ENCODE data around the gene AFG1L. TPM values are rescaled to one million over a fixed set of nuclear protein-coding genes. Genes with fewer than 3 reads are reported as not detected.

AFG1L gene
- total RNA-seq, 1 experiment from 2014 or later: 4.9 TPM

DNA sequence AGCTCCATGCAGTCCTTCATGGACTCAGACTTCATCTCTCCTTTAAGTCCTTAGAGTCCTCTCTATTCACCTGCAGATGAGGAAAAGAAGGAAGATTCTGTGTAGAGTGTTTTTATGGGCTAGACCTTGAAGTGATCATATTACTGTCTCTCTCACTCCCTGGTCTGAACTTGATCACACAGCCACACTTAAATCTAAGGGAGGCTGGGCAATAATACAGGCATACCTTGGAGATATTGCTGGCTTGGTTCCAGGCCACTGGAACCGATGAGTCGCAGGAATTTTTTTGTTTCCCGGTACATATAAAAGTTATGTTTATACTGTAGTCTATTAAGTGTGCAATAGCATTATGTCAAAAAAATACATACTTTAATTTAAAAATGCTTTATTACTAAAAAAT is 206.7 kb downstream of the AFG1L start:
- Histone ChIP-seq H3K9me2 (ENCODE audit: insufficient read depth) (no peaks in the 10 kb centered on the region), H4K20me1 (ENCODE audit: insufficient read depth) (no peaks in the 10 kb centered on the region), H3K9me3 (ENCODE audit: control insufficient read depth in 1 of 2, insufficient read depth in 1 of 2, low read depth in 1 of 2, low read length in 2 of 2) (no peaks in the 10 kb centered on the region), H3K9ac (ENCODE audit: low read length) (no peak overlapping the region), H3K79me2 (ENCODE audit: insufficient read depth, low read length) (no peaks in the 10 kb centered on the region), H3K36me3 (ENCODE audit: control insufficient read depth in 1 of 2, insufficient read depth in 2 of 2, low read length in 2 of 2) (no peaks in the 10 kb centered on the region), H3K4me3 (replicated peaks in 1 of 2; ENCODE audit: low read depth in 1 of 2, low read length in 2 of 2) (no peak overlapping the region), H3K27me3 (ENCODE audit: insufficient read depth, low read length) (no peaks in the 10 kb centered on the region), H3K4me1 (ENCODE audit: control insufficient read depth in 1 of 2, insufficient read depth in 2 of 2, low read length in 2 of 2) (peaks cover 2 to 9% of the 10 kb centered on the region in 2 experiments; a peak in 3 of 4 replicates), H2AFZ (ENCODE audit: low read depth, low read length, poor library complexity, severe bottlenecking) (no peak overlapping the region), H3K27ac (ENCODE audit: low read depth, low read length) (no peak overlapping the region), H3K4me2 (ENCODE audit: low read length) (peak overlapping the region; percentile 14; the same call in 1 of the 2 replicates)
- TF ChIP-seq JUND (IDR thresholded peaks at IDR 0.05): peak; percentile 31; the same call in 1 of the 2 replicates
- TF ChIP-seq, protein P1, sequence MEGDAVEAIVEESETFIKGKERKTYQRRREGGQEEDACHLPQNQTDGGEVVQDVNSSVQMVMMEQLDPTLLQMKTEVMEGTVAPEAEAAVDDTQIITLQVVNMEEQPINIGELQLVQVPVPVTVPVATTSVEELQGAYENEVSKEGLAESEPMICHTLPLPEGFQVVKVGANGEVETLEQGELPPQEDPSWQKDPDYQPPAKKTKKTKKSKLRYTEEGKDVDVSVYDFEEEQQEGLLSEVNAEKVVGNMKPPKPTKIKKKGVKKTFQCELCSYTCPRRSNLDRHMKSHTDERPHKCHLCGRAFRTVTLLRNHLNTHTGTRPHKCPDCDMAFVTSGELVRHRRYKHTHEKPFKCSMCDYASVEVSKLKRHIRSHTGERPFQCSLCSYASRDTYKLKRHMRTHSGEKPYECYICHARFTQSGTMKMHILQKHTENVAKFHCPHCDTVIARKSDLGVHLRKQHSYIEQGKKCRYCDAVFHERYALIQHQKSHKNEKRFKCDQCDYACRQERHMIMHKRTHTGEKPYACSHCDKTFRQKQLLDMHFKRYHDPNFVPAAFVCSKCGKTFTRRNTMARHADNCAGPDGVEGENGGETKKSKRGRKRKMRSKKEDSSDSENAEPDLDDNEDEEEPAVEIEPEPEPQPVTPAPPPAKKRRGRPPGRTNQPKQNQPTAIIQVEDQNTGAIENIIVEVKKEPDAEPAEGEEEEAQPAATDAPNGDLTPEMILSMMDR (IDR thresholded peaks at IDR 0.05 in 2 of 3, conservative IDR thresholded peaks at IDR 0.05 in 1 of 3; ENCODE audit: borderline replicate concordance in 1 of 3, insufficient read depth in 1 of 3, low read depth in 2 of 3, low read length in 2 of 3): no peak
- TF ChIP-seq EZH2 (IDR thresholded peaks at IDR 0.05): no peak
- TF ChIP-seq REST (IDR thresholded peaks at IDR 0.05; ENCODE audit: low read depth): no peak
- no peak for TF ChIP-seq ZNF274 (IDR thresholded peaks at IDR 0.05; ENCODE audit: low read depth, low read length)
- no peak for TF ChIP-seq POLR2AphosphoS5 (IDR thresholded peaks at IDR 0.05; ENCODE audit: low read depth, low read length)
- TF ChIP-seq TCF7L2 (IDR thresholded peaks at IDR 0.05; ENCODE audit: borderline replicate concordance, extremely low read depth, insufficient read depth, insufficient read length): no peak
- TF ChIP-seq SP1 (IDR thresholded peaks at IDR 0.05; ENCODE audit: low read depth): no peak
- DNase-seq (ENCODE audit: low read depth, low spot score) (no peak), ATAC-seq (peak; percentile 56; the same call in 1 of the 2 replicates)
- CTCF ChIA-PET: no interaction called here
- RAD21 ChIA-PET (ENCODE audit: low non-redundant PET in 1 of 2, low total read pairs in 2 of 2, uncharacterized antibody in 2 of 2, unreplicated experiment in 2 of 2): no interaction called here
- intact Hi-C loops (cut with micrococcal nuclease): no loop called here
- POLR2A ChIA-PET: no interaction called here
- BruUV-seq (replicated peaks): no TSS peak

All from HCT116 (cell line).